GM23338 (cell line): ENCODE data around the gene FMOD. TPM values are rescaled to one million over a fixed set of nuclear protein-coding genes. Genes with fewer than 3 reads are reported as not detected.

Source experiments
- ATAC-seq: fragments of 200-7000 bp; cut with Tn5 transposase; 3 replicates; pipeline ENCODE4 v1.9.1; 2020
- DNase-seq: peaks from one replicate; pipeline ENCODE4 v3.0.0-alpha.2; 2015; ENCODE audit warnings: low spot score
- H2AFZ ChIP-seq: fragments of 200-600 bp; sonication (generic); 2 replicates; pipeline ENCODE4 v1.8.0; 2016; ENCODE audit warnings: antibody characterized with exemption, mild to moderate bottlenecking, moderate library complexity
- H3F3A ChIP-seq: fragments of 200-600 bp; sonication (generic); replicated peaks from 2 replicates; pipeline ENCODE4 v1.8.0; 2017; ENCODE audit warnings: antibody characterized with exemption, mixed run types, low read depth
- H3K27ac ChIP-seq: fragments of 200-600 bp; sonication (generic); 2 replicates; pipeline ENCODE4 v1.6.1; 2016; ENCODE audit warnings: low read depth
- H3K27me3 ChIP-seq: fragments of 200-600 bp; sonication (generic); 2 replicates; pipeline ENCODE4 v1.8.0; 2016; ENCODE audit warnings: mild to moderate bottlenecking, mixed run types, moderate library complexity; ENCODE audit not compliant: insufficient read depth
- H3K36me3 ChIP-seq: fragments of 200-600 bp; sonication (generic); 2 replicates; pipeline ENCODE4 v1.8.0; 2016; ENCODE audit warnings: mild to moderate bottlenecking; ENCODE audit not compliant: insufficient read depth
- H3K4me1 ChIP-seq: fragments of 200-600 bp; sonication (generic); 2 replicates; pipeline ENCODE4 v1.8.0; 2016; ENCODE audit warnings: mild to moderate bottlenecking, moderate library complexity; ENCODE audit not compliant: insufficient read depth
- H3K4me2 ChIP-seq: fragments of 200-600 bp; sonication (generic); 2 replicates; pipeline ENCODE4 v1.7.1; 2017; ENCODE audit warnings: mixed run types
- H3K4me3 ChIP-seq: fragments of 200-600 bp; sonication (generic); 2 replicates; pipeline ENCODE4 v1.6.1; 2016; ENCODE audit warnings: mixed run types
- H3K79me2 ChIP-seq: fragments of 200-600 bp; sonication (generic); replicated peaks from 2 replicates; pipeline ENCODE4 v1.8.0; 2017; ENCODE audit warnings: mild to moderate bottlenecking; ENCODE audit not compliant: insufficient read depth
- H3K9me2 ChIP-seq: fragments of 200-600 bp; sonication (generic); 2 replicates; pipeline ENCODE4 v1.8.0; 2017; ENCODE audit not compliant: insufficient read depth
- H4K20me1 ChIP-seq: fragments of 200-600 bp; sonication (generic); replicated peaks from 2 replicates; pipeline ENCODE4 v1.8.0; 2017; ENCODE audit warnings: mild to moderate bottlenecking; ENCODE audit not compliant: insufficient read depth
- H3K27ac Mint-ChIP-seq: 2 replicates; pipeline ENCODE4 v1.8.0; 2020; ENCODE audit warnings: inconsistent platforms, mild to moderate bottlenecking, moderate library complexity, mixed read lengths
- H3K27me3 Mint-ChIP-seq: 3 replicates; pipeline ENCODE4 v1.8.0; 2022; ENCODE audit warnings: low read depth, mild to moderate bottlenecking, moderate library complexity, mixed read lengths, inconsistent platforms; ENCODE audit not compliant: insufficient read depth, poor library complexity
- H3K36me3 Mint-ChIP-seq: 3 replicates; pipeline ENCODE4 v1.8.0; 2021; ENCODE audit warnings: low read depth, mild to moderate bottlenecking, inconsistent platforms, moderate library complexity, mixed read lengths
- H3K4me1 Mint-ChIP-seq: 3 replicates; pipeline ENCODE4 v1.8.0; 2020; ENCODE audit warnings: mild to moderate bottlenecking, inconsistent platforms, mixed read lengths
- H3K4me3 Mint-ChIP-seq: 3 replicates; pipeline ENCODE4 v1.8.0; 2021; ENCODE audit warnings: moderate library complexity, mild to moderate bottlenecking, inconsistent platforms, mixed read lengths
- H3K9me3 Mint-ChIP-seq: 3 replicates; pipeline ENCODE4 v1.8.0; 2020; ENCODE audit warnings: moderate library complexity, mild to moderate bottlenecking, inconsistent platforms, mixed read lengths
- CREB1 ChIP-seq: fragments of 250-450 bp; sonication (Bioruptor Pico); IDR thresholded peaks from 2 replicates; pipeline ENCODE4 v1.5.0; 2020; ENCODE audit warnings: low read depth, mild to moderate bottlenecking, moderate library complexity
- ETS1 ChIP-seq: IDR thresholded peaks from 2 replicates; pipeline ENCODE4 v1.6.1; 2016; ENCODE audit warnings: antibody characterized with exemption
- EZH2 ChIP-seq: fragments of 200-600 bp; sonication (generic); IDR thresholded peaks from one replicate; pipeline ENCODE4 v1.8.0; 2017; ENCODE audit warnings: antibody characterized with exemption, mild to moderate bottlenecking, low read depth; ENCODE audit not compliant: unreplicated experiment
- EZH2phosphoT487 ChIP-seq: fragments of 200-600 bp; sonication (generic); IDR thresholded peaks from one replicate; pipeline ENCODE4 v1.8.1; 2018; ENCODE audit warnings: antibody characterized with exemption; ENCODE audit not compliant: unreplicated experiment
- JUNB ChIP-seq: IDR thresholded peaks from one replicate; pipeline ENCODE4 v1.6.1; 2016; ENCODE audit warnings: antibody characterized with exemption; ENCODE audit not compliant: unreplicated experiment
- NANOG ChIP-seq: IDR thresholded peaks from 2 replicates; pipeline ENCODE4 v1.6.1; 2016; ENCODE audit warnings: antibody characterized with exemption, borderline replicate concordance
- POLR2AphosphoS5 ChIP-seq: IDR thresholded peaks from 2 replicates; pipeline ENCODE4 v1.6.1; 2016; ENCODE audit warnings: antibody characterized with exemption, low read depth
- STAT1 ChIP-seq: IDR thresholded peaks from one replicate; pipeline ENCODE4 v1.6.1; 2016; ENCODE audit warnings: antibody characterized with exemption; ENCODE audit not compliant: unreplicated experiment
- ZNF114 ChIP-seq: fragments of 250-450 bp; sonication (Bioruptor Pico); IDR thresholded peaks from 2 replicates; pipeline ENCODE4 v1.5.0; 2020; ENCODE audit warnings: mild to moderate bottlenecking, moderate library complexity
- ZNF331 ChIP-seq: fragments of 250-450 bp; sonication (Bioruptor Pico); IDR thresholded peaks from 2 replicates; pipeline ENCODE4 v1.5.0; 2020; ENCODE audit warnings: low read depth, mild to moderate bottlenecking, moderate library complexity
- ZNF462 ChIP-seq: fragments of 250-450 bp; sonication (Bioruptor Pico); IDR thresholded peaks from 2 replicates; pipeline ENCODE4 v1.5.0; 2020; ENCODE audit warnings: mild to moderate bottlenecking, moderate library complexity
- polyA plus RNA-seq: library from polyadenylated mRNA; unstranded; fragments of >200 nt; fragmentation: Nextera tagmentation; extraction: Ambion mirVana; gene quantifications from 2 replicates; pipeline ENCODE4 v1.2.1, GENCODE V29; 2016
- total RNA-seq: library from RNA; depleted of rRNA; stranded (reverse); fragments of >200 nt; shearing (Covaris generic); gene quantifications from 2 replicates; pipeline ENCODE4 v1.2.3, GENCODE V29; 2014
- TF ChIP-seq, protein P1 (sequence below): IDR thresholded peaks from one replicate; pipeline ENCODE4 v1.6.1; 2018; ENCODE audit warnings: antibody characterized with exemption; ENCODE audit not compliant: unreplicated experiment
- TF ChIP-seq, protein P2 (sequence below), 2 experiments: fragments of 200-600 bp in 1 of 2; sonication (generic) in 1 of 2; conservative IDR thresholded peaks; 2 replicates each; pipeline versions ENCODE4 v1.5.1 to v1.6.1; 2016 to 2017; ENCODE audit warnings: antibody characterized with exemption in 2 of 2, low read depth in 2 of 2, mild to moderate bottlenecking in 2 of 2, moderate library complexity in 1 of 2

FMOD gene
- total and polyA plus RNA-seq, 2 experiments from 2014 or later = 0.27 to 1.3 TPM

- no peaks in the 10 kb centered on the region for H3K79me2 ChIP-seq
- H2AFZ ChIP-seq = no peak overlapping the region
- H3K9me2 ChIP-seq = no peaks in the 10 kb centered on the region
- H4K20me1 ChIP-seq = peaks cover 22% of the 10 kb centered on the region
- H3K4me1 ChIP-seq = peaks cover 20% of the 10 kb centered on the region
- Mint-ChIP-seq H3K27me3 (peaks cover 70% of the 10 kb centered on the region), H3K36me3 (no peaks in the 10 kb centered on the region; the same call in 1 of the 3 replicates), H3K4me3 (no peak overlapping the region), H3K4me1 (peaks cover 39% of the 10 kb centered on the region), H3K9me3 (no peaks in the 10 kb centered on the region), H3K27ac (no peak overlapping the region)
- H3K27ac ChIP-seq = no peak overlapping the region
- H3K27me3 ChIP-seq = peaks cover 88% of the 10 kb centered on the region
- no peak overlapping the region for H3K4me3 ChIP-seq
- no peak overlapping the region for H3K4me2 ChIP-seq
- H3F3A ChIP-seq = 0 out of 2 replicates have a peak, but pooled peaks cover 11% of the 10 kb centered on the region
- TF ChIP-seq NANOG (no peak), JUNB (no peak), POLR2AphosphoS5 (no peak), ETS1 (no peak), ZNF462 (CRISPR knock-in tag) (no peak), CREB1 (CRISPR knock-in tag) (no peak), STAT1 (no peak), EZH2 (no peak), EZH2phosphoT487 (no peak), ZNF331 (CRISPR knock-in tag) (no peak), ZNF114 (CRISPR knock-in tag) (no peak)
- TF ChIP-seq, protein P1, sequence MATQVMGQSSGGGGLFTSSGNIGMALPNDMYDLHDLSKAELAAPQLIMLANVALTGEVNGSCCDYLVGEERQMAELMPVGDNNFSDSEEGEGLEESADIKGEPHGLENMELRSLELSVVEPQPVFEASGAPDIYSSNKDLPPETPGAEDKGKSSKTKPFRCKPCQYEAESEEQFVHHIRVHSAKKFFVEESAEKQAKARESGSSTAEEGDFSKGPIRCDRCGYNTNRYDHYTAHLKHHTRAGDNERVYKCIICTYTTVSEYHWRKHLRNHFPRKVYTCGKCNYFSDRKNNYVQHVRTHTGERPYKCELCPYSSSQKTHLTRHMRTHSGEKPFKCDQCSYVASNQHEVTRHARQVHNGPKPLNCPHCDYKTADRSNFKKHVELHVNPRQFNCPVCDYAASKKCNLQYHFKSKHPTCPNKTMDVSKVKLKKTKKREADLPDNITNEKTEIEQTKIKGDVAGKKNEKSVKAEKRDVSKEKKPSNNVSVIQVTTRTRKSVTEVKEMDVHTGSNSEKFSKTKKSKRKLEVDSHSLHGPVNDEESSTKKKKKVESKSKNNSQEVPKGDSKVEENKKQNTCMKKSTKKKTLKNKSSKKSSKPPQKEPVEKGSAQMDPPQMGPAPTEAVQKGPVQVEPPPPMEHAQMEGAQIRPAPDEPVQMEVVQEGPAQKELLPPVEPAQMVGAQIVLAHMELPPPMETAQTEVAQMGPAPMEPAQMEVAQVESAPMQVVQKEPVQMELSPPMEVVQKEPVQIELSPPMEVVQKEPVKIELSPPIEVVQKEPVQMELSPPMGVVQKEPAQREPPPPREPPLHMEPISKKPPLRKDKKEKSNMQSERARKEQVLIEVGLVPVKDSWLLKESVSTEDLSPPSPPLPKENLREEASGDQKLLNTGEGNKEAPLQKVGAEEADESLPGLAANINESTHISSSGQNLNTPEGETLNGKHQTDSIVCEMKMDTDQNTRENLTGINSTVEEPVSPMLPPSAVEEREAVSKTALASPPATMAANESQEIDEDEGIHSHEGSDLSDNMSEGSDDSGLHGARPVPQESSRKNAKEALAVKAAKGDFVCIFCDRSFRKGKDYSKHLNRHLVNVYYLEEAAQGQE = no peak
- TF ChIP-seq, protein P2, sequence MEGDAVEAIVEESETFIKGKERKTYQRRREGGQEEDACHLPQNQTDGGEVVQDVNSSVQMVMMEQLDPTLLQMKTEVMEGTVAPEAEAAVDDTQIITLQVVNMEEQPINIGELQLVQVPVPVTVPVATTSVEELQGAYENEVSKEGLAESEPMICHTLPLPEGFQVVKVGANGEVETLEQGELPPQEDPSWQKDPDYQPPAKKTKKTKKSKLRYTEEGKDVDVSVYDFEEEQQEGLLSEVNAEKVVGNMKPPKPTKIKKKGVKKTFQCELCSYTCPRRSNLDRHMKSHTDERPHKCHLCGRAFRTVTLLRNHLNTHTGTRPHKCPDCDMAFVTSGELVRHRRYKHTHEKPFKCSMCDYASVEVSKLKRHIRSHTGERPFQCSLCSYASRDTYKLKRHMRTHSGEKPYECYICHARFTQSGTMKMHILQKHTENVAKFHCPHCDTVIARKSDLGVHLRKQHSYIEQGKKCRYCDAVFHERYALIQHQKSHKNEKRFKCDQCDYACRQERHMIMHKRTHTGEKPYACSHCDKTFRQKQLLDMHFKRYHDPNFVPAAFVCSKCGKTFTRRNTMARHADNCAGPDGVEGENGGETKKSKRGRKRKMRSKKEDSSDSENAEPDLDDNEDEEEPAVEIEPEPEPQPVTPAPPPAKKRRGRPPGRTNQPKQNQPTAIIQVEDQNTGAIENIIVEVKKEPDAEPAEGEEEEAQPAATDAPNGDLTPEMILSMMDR (conservative IDR thresholded peaks at IDR 0.05; ENCODE audit: low read depth in 2 of 2) = no peak
- ATAC-seq = no peak
- DNase-seq = no peak
- no peaks in the 10 kb centered on the region for H3K36me3 ChIP-seq
These were observed 39.3 kb downstream of the FMOD start for GRCh38 chr1:203311368-203312301.
